Osteoblast (primary cell): ENCODE measurements around the gene WWOX. TPM values are rescaled to one million over a fixed set of nuclear protein-coding genes. Genes with fewer than 3 reads are reported as not detected.

Source experiments
- DNase-seq: peaks from one replicate; pipeline ENCODE4 v3.0.0; 2011; ENCODE audit warnings: low spot score, mixed read lengths; ENCODE audit not compliant: insufficient read length; ENCODE audit errors: missing footprints
- H2AFZ ChIP-seq: 2 replicates; pipeline ENCODE4 v1.6.0; 2011; ENCODE audit warnings: mild to moderate bottlenecking, low read length
- H3K27ac ChIP-seq: 2 replicates; pipeline ENCODE4 v1.5.1; 2011; ENCODE audit warnings: mild to moderate bottlenecking, low read depth, low read length, moderate library complexity
- H3K27me3 ChIP-seq: 2 replicates; pipeline ENCODE4 v1.6.0; 2012; ENCODE audit warnings: mild to moderate bottlenecking, control low read depth, inconsistent platforms, low read length, moderate library complexity; ENCODE audit not compliant: insufficient read depth
- H3K36me3 ChIP-seq: 2 replicates; pipeline ENCODE4 v1.5.1; 2011; ENCODE audit warnings: mild to moderate bottlenecking, low read length, control low read depth, moderate library complexity; ENCODE audit not compliant: insufficient read depth
- H3K4me1 ChIP-seq: 2 replicates; pipeline ENCODE4 v1.5.1; 2011; ENCODE audit warnings: mild to moderate bottlenecking, low read length, control low read depth, moderate library complexity; ENCODE audit not compliant: insufficient read depth
- H3K4me2 ChIP-seq: 2 replicates; pipeline ENCODE4 v1.6.0; 2011; ENCODE audit warnings: mild to moderate bottlenecking, low read length; ENCODE audit not compliant: insufficient read depth
- H3K4me3 ChIP-seq: fragments of 200-600 bp; sonication (generic); 3 replicates; pipeline ENCODE4 v1.5.1; 2012; ENCODE audit warnings: mild to moderate bottlenecking, low read length, inconsistent platforms; ENCODE audit not compliant: insufficient read depth
- H3K79me2 ChIP-seq: 2 replicates; pipeline ENCODE4 v1.6.0; 2012; ENCODE audit warnings: mild to moderate bottlenecking, low read length, control low read depth, inconsistent platforms; ENCODE audit not compliant: insufficient read depth
- H3K9me3 ChIP-seq: 2 replicates; pipeline ENCODE4 v1.5.1; 2011; ENCODE audit warnings: low read depth, low read length, control low read depth
- H4K20me1 ChIP-seq: 2 replicates; pipeline ENCODE4 v1.6.0; 2012; ENCODE audit warnings: mild to moderate bottlenecking, low read length, control low read depth; ENCODE audit not compliant: insufficient read depth
- total RNA-seq: library from RNA; depleted of rRNA; stranded (reverse); fragments of >200 nt; gene quantifications from 2 replicates; pipeline ENCODE4 v1.2.3, GENCODE V29; 2012
- TF ChIP-seq, protein P1 (sequence below): IDR thresholded peaks from 2 replicates; pipeline ENCODE4 v1.5.1; 2011; ENCODE audit warnings: mild to moderate bottlenecking, low read depth, low read length, moderate library complexity; ENCODE audit errors: extremely low read depth

Gene WWOX
- total RNA-seq, 1 donor, result 23.9 TPM

DNA sequence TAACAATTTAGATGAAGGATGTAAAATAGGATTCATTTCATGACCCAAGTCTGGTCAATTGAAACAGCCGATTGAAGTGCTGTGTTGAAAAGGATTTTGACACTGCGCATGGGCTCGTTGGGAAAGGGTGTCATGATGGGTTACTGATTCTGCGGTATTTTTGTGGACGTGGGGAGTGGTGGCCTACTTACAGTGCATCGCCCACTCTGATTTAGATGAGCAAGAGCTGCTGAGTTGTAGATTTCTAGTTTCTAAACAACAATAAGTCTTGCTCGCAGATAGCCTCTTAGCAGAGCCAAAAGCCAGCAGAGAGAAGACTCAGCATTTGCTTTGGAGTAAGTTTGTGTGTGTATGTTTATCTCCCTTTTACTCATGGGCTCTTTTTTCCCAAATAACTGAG, 770.0 kb downstream of the WWOX start:
- TF ChIP-seq, protein P1, sequence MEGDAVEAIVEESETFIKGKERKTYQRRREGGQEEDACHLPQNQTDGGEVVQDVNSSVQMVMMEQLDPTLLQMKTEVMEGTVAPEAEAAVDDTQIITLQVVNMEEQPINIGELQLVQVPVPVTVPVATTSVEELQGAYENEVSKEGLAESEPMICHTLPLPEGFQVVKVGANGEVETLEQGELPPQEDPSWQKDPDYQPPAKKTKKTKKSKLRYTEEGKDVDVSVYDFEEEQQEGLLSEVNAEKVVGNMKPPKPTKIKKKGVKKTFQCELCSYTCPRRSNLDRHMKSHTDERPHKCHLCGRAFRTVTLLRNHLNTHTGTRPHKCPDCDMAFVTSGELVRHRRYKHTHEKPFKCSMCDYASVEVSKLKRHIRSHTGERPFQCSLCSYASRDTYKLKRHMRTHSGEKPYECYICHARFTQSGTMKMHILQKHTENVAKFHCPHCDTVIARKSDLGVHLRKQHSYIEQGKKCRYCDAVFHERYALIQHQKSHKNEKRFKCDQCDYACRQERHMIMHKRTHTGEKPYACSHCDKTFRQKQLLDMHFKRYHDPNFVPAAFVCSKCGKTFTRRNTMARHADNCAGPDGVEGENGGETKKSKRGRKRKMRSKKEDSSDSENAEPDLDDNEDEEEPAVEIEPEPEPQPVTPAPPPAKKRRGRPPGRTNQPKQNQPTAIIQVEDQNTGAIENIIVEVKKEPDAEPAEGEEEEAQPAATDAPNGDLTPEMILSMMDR, result no peak
- Histone ChIP-seq H3K4me3 (no peak overlapping the region), H3K27ac (no peak overlapping the region), H3K79me2 (no peaks in the 10 kb centered on the region), H3K9me3 (no peaks in the 10 kb centered on the region), H2AFZ (no peak overlapping the region), H3K36me3 (no peaks in the 10 kb centered on the region), H4K20me1 (no peaks in the 10 kb centered on the region), H3K4me2 (no peak overlapping the region), H3K4me1 (no peaks in the 10 kb centered on the region), H3K27me3 (no peaks in the 10 kb centered on the region)
- no peak for DNase-seq

DNA sequence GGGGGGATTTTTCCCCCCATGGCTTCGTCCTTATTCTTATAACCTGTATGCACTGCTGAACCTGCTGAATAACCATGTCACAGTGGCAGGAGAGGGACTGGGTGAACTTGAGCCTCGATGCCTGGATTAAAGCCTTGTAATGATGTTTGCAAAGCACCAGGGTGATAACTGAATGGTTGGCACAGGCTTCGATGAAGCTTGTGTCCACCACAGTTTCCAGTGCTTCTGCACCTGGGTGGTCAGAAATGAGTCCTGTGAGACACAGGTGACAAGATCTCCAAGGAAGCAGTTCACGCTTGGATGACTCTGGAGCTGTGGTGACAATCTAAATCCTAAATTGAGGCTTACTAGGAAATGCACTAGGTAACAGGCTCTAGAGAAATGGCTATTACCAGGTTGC, 771.8 kb downstream of the WWOX start:
- no peak overlapping the region for H3K4me3 ChIP-seq
- H3K79me2 ChIP-seq, result no peaks in the 10 kb centered on the region
- H3K4me1 ChIP-seq, result no peaks in the 10 kb centered on the region
- no peaks in the 10 kb centered on the region for H3K27me3 ChIP-seq
- no peak for DNase-seq
- no peak overlapping the region for H2AFZ ChIP-seq
- no peaks in the 10 kb centered on the region for H3K36me3 ChIP-seq
- no peak overlapping the region for H3K4me2 ChIP-seq
- H4K20me1 ChIP-seq, result no peaks in the 10 kb centered on the region
- TF ChIP-seq, protein P1, result no peak
- H3K9me3 ChIP-seq, result no peaks in the 10 kb centered on the region
- H3K27ac ChIP-seq, result no peak overlapping the region

DNA sequence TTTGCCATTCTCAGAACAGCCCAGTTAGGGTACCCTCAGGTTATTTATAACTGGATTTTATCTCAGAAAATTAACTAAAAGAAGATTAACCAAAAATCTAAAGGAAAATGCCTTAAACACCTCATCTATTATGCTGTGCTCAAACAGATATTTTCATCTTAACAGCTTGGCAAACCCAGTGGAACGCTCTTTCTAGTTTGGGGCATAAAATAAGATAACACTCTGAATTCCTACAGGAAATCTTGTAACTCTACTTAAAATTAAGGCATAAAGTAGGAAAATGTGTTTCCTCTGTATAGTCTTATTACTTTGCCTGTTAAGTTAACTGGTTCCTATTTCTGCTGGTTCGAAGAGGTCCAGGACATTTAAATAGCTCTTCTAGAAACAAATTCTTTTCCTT, 777.2 kb downstream of the WWOX start:
- no peak overlapping the region for H2AFZ ChIP-seq
- no peaks in the 10 kb centered on the region for H4K20me1 ChIP-seq
- no peak for DNase-seq
- no peak overlapping the region for H3K4me2 ChIP-seq
- TF ChIP-seq, protein P1, result no peak
- no peaks in the 10 kb centered on the region for H3K36me3 ChIP-seq
- no peak overlapping the region for H3K4me3 ChIP-seq
- no peaks in the 10 kb centered on the region for H3K27me3 ChIP-seq
- no peak overlapping the region for H3K27ac ChIP-seq
- no peaks in the 10 kb centered on the region for H3K4me1 ChIP-seq
- H3K9me3 ChIP-seq, result no peaks in the 10 kb centered on the region
- no peaks in the 10 kb centered on the region for H3K79me2 ChIP-seq

DNA sequence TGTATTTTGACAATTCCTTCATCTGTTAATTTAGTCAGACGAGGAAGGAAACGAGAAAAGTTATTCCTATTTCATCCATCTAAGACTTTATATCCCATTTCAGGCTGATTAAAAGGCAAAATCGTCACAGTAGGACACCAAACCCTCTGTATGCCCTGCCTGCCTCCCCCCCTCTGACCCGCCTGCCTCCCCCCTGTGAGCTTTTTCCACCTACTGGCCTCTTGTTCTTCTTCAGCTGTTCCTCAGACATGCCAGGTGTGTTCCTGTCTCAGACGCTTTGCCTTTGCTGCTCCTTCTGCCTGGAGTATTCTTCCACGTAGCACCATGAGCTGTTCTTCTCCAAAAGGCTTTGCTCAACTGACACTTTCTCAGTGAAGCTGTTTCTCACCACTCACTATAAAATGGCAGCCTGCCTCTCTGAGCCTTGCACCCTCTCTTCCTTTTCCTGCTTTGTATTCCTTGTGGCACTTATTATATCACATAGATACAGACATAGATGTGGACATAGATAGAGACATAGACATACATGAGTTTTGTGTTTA, 777.7 kb downstream of the WWOX start:
- H3K79me2 ChIP-seq, result no peaks in the 10 kb centered on the region
- no peaks in the 10 kb centered on the region for H3K36me3 ChIP-seq
- TF ChIP-seq, protein P1, result no peak
- DNase-seq, result no peak
- H3K9me3 ChIP-seq, result no peaks in the 10 kb centered on the region
- no peak overlapping the region for H3K4me3 ChIP-seq
- H3K4me2 ChIP-seq, result no peak overlapping the region
- H3K4me1 ChIP-seq, result no peaks in the 10 kb centered on the region
- no peaks in the 10 kb centered on the region for H4K20me1 ChIP-seq
- H3K27me3 ChIP-seq, result no peaks in the 10 kb centered on the region
- no peak overlapping the region for H2AFZ ChIP-seq
- H3K27ac ChIP-seq, result no peak overlapping the region
